NCI-H510A treated with DMSO at 0.1 percent for 48 hours (cell line): Measurements from ENCODE around the gene TOP3B.

Experiments
- DNase-seq: peaks from one replicate; lab custom pipeline; 2025; lab: John Stamatoyannopoulos, UW

Gene TOP3B

DNA sequence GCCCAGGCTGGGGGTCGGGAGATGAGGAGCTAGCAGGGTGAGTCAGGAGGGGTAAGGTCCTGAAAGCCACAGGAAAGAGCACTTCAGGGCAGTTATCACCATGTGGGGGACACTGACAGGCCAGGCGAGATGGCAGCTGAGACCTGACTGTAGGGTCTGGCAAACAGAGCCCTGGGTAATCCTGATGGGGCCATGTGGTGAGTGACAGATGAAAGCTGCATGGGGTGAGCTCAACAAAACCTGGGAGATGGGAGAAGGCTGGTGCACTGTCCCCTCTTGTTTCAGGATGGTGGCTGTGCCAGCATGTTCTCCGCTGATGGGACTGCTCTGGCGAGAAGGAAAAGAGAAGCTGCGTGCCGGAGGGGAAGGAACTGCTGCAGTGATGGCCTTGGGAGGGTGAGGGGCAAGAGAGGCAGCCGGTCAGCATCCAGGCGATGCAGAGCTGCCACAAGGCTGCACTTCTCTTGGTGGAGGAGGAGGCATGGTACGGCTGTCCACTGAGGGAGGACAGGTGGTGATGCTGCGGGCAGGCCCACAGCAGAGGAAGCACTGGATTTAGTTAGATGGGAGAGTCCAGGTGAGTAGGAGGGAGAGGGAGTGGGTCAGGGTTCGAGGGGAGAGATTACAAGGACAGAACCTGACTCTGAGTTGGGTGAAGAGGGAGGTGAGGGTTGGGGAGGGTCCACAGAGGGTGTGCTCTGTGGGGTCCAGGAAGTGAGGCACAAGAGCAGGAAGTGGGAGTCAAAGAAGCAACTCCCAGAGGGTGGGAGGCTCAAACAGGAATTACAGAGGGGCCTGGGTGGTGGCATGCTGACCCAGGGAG, 3.8 kb downstream of the TOP3B start:
- no peak for DNase-seq

DNA sequence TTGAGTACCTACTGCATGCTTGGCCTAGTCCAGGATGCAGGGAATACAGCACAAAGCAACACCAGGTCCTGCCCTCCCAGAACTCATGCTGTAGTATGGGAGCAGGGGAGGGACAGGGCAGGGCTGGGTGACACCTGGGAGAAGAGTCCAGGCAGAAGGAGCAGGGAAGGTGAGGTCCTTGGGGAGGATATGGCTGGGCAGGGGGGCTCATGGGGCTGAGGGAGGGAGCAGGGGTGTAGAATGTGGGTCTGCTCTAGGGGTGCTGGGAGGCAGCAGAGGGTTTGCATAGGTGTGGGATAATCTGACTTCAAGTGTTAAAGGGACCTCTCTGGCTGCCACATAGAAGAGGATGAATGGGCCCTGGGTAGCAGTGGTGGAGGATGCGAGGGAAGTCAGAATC, 4.8 kb downstream of the TOP3B start:
- DNase-seq: no peak

DNA sequence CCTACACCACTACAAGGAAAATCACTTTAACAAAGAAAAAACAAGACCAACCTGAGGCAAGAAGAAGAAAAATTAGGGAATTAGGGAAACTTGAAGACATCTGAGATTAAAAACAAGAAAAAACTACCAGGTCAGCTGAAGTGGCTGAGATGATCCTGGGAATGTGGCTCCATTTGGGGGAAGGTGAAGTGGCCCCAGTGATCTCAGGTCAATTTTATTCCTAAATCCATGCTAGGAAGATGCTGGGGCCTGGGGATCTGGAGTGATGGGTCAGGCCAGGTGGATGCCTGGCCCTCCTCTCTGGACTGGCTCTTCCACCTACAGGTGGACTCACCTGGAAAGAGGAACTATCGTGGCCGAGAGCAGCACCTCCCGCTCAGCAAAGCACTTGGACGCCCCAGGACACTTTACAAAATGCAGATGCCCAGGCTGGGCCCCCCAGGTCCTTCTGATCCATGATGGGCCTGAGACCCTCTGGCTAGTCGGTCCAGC, 6.7 kb downstream of the TOP3B start:
- DNase-seq: no peak

DNA sequence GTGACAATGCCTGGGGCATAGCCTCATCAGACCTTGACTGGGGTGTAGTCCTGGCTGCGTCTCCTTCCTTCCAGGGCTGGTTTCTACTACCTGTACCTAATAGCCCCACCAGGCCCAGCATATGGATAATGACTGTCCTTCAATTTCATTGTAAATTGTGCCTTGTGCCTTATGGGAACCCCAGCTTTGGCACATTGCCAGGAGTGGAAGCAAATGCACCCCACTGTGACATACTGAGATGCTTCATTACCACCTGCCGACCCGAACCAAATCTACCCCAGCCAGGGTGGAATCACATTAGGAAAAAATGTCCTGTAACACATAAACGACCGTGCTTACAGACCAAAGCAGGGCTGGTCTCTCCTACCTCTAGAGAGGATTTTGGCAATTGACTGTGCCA, 7.3 kb downstream of the TOP3B start:
- DNase-seq: no peak

DNA sequence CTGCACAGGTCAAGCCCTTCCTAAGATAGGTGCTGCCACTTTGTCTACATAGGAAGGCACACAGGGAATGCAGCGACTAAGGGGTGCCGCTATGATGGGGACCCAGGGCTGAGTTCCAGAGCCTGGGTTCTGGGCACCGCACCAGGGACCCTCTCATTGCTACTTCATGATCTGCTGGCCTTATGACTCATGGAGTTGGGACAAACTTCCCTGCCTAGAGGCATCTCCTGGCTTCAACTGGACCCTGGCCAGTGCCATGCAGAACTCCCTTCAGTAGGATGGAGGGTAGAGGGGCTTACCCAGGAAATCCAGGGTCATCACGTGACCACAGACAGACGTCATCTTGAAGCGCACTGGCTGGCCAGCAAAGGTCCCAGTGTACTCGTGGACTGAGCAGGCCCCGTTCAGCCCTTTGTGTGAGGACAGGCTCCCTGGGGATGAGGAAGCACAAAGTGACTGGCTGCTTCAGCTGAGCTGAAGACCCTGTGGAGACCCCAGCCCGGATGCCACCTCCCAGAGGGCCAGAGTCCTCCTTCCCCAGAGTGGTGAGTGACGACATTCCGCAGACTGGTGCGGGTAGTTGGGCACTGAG, 8.4 kb downstream of the TOP3B start:
- no peak for DNase-seq

DNA sequence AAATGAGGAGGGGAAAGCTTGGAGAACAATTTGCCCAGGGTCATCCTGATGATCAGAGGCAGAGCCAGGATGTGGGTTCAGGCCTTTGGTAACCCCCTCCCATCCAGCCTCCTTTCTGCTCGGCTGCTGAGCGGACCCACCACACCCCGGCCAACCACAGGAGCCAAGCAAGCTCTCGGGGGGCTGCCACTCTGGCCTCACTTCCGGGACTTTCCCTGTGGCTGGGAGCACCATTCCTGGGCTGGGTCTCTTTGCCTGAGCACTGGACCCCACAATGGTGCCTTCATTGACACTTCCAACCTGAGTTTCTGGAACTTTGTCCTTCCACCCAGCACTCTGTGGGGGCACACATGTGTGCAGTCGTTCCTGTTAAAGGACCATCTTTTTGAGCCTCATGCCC, 9.8 kb downstream of the TOP3B start:
- DNase-seq: no peak

DNA sequence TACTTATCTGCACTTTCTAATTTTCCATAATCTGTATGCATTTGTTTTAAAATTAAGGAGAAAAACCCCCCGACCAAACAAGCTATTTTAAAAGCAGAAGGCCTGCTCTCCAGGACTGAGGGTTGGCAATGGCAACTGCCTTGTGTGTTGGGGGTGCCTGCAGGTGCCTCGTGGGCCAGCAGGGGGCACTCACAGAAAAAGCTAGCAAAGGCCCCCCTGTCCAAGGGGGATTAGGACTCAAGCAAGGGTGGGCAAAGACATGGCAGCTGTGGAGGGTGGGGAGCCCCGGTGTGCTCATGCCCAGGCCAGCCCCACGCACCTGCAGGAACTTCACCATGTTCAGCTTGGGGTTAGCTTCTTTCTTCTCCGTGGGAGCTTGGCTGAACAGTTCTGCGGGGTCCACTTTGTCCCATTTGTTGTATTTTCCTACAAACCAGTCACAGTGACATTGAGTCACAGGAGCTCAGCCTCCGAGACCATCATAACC, 10.3 kb downstream of the TOP3B start:
- no peak for DNase-seq

DNA sequence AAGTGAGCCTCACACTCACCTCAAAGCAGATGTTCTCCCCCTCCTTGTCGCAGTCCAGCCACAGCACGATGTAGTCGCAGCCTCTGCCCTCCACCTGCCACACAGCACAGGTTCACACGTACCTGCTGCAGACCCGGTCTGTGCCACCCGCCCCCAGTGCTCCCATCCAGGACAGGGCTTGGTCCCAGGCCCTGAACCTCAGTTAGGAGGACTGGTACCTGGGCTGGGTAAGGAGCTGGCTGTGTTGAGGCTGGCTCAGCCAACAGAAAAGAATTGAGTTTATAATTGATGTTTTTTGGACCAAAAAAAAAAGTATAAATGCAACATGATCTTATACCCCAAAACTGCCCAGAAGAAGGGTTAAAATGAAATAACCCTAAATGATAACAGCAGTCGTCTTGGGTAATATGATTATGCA, 10.7 kb downstream of the TOP3B start:
- DNase-seq: no peak

DNA sequence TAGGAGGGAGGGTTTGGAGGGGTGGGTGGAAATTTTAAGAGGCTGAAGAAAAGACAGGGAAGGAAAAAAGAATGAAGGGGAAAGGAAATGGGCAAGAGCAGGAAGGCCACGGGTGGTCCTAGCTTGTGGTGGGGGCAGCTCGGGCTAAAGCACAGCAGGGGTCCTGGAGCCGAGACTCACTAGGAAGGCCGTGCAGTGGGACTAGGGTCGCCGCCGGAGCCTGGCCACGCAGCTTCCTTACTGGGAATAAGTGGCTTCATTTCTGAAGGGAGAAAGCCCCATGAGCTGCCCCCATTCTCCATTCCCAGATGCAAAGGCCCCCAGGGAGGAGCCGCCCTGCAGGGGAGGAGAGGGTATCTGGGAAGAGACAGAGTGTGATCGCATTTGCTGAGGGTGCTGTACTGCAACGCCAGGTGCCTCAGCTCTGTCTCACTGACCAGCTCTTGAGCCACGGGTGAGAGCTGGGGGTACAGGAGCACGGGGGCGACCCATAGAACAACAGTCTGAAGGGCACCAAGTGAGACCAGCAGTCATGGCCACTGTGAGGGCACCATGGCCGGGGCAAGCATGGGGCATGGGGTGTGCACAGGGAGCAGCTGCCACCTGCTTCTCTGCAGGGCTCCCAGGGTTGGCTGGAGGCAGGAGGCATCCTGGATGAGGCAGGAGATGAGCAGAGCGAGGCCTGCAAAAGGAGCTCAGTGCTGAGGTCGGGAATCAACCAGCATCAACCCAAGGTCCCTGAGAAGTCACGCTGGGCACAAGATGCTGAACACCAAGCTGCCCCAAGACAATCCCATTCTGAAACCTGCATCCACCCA, 11.6 kb downstream of the TOP3B start:
- DNase-seq: no peak

DNA sequence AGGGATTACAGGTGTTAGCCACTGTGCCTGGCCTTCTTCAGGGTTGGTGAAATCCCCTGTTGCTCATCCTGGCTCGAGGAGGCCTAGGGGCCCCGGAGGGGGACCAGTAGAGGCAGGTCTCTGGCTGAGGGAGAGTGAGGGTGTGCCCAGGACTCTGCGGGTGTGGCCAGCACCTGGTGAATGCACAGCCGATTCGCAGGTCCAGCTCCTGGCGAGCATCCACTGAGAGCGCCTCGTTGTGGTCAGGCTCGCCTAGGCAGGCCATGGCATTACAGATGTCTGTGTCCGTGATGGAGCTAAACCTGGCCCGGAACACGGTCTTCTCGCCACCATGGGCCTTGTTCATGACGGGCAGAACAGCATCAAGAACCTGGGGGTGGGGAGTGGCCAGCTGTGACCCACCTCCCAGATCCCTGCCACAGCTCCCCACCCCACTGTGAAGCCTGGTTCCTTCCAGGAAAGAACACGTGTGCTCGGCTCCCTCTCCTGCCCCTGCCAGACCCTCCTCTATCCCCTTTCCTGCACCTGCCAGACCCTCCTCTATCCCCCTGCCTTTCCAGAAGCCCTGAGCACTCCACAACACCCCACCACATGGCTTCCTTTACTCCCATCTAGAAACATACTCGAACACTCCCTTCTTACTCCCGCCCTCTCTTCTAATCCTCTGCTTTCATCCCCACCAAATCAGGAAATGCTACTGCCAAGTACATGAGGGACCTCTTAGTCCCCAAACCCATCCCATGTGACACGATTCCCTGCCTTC, 12.4 kb downstream of the TOP3B start:
- DNase-seq: no peak

DNA sequence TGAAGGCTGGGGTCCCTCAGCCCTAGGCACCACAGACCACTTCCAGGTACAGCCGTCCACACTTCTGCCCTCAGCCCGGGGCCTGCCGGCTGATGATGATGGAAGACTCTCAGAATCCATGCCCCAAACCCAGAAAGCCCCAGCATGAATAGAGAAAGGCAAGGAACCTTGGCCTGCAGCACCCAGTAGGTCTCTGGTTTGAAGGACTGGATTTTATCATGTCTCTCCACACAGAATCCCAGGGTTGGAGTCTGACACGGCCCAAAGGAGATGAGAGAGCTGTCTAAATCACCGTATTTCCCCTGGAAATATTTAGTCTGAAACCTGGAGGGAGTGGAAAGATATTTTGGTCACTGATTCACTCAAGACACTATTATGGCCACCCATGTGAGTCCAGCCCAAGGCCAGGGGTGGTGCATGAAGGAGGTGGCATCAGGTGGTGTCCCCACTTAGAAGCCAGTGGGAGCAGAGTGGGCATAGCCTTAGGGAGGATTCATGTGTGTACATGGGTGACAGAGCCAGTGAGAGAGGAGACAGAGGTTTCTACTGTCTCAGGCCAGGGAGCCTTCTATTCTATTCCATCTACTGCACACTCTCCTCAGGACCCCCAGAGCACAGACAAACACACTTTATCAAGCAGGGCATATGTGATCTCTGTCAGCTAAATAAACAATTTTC, 14.0 kb downstream of the TOP3B start:
- DNase-seq: no peak

DNA sequence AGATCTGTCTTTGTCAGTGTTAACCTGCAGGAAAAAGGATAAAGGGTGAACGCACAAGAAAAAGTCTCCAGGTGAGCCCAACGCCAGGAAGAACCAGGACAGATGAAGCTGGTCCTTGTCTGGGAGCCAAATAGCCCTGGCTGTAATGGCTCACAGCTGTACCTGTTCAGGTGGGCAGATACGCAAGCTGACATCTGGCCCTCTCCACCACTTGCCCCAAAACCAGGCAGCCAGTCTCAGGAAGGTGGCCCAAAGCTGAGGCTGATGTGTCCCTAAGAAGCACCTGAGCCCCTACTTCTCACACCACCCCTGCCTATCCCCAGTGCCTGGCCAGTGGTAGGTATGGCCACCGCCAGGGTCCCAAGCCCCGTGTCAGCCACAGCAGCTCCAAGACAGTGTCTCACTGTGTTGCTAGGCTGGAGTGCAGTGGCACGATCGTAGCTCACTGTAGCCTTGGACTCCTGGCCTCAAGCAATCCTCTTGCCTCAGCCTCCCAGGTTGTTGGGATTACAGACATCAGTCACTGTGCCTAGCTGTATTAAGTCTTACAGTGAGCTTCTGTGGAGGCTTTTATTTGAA, 14.8 kb downstream of the TOP3B start:
- DNase-seq: no peak

DNA sequence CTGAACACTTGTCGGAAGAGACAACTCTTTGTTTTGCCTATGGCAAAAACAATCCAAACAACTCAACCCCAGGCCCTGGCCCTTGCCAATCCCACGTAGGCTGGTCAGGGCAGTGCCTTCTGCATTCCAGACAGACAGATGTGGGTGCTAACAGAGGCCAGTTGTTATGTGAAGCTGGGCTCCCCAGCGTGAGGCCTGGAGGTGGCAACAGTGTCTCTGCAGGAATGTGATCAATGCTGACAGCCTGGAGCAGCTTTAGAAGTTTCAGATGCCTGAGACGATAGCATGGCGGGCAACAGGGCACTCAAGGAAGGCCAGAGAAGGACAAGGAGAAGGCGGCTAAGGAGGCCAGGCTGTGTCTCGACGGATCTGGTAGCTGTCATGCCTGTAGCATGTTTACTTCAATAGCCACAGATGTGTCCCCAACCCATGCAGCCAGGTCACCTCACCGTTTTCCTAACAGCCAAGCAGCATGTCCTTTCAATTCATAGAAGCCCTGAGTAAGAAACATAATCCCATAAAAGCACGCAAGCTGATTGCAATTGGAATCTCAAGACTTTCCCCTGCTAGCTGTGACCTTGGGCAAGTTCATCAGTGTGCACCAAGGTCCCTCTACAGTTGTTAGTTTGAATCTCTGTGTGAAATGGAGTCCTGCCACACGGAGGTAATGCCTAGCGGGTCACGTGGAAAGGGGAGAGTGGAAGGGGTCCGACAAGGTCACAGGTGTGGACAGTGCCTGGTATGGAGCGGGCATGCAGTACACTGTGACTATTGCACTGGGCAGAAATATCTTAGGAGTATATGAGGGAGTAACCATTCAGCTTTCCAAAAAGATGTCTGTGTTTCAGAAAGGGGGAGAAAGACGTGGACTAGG, 15.7 kb downstream of the TOP3B start:
- no peak for DNase-seq

DNA sequence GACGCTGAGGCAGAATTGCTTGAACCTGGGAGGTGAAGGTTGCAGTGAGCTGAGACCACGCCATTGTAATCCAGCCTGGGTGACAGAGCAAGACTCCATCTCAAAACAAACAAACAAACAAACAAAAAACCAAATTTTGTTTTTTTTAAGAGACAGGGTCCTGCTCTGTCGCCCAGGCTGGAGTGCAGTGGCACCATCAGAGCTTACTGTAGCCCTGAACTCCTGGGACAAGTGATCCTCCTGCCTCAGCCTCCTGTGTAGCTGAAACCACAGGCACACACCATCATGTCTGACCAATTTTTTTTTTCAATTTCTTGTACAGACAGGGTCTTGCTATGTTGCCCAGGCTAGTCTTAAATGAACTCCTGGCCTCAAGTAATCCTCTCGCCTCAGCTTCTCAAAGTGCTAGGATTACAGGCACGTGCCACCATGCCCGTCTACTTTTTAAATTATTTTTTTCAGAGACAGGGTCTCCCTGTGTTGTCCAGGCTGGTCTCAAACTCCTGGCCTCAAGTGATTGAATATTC, 16.8 kb downstream of the TOP3B start:
- DNase-seq: no peak

DNA sequence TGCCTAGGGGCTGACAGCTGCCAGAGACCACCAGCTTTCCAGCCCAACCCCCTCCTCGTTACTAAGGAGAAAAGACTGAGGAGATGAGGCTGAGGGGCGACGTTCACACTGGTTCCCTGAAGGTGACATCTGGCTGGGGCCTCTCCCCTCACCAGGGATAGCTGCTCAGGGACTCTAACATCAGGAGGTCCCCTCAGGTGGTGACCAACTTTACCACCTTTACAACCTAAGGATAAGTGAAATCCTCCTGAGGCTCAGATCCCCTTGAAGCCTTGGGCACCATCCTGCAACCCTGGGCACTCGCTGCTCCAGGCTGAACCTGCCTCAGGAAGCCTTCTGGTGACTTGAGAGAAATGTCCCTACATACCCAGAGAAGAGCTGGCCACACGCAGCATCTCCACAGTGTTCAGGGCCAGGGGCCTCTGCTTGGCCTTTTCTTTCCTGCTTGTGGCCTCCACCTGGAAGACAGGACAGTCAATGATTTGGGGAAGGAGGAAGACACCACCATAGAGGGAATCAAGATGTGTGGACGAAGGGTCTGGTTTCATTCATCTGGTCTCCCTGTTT, 17.6 kb downstream of the TOP3B start:
- no peak for DNase-seq

DNA sequence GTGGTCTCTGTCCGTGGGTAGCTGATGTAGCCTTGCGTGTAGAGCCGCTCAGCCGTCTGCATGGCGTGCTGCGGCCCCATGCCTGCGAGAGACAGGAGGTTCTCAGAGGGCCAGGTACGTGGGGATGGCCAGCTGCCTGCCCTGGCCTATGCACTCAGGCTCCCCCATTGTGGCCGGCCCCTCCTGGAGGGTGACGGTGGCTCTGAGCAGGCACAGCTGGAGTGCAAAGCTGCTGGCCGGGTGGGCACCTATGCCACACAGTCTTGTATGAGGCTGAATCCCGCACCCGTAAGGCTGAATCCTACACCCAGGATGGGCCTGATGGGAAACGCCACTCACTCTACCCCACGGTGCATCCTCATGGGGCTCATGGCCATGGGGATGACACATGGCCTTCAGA, 18.4 kb downstream of the TOP3B start:
- DNase-seq: no peak

DNA sequence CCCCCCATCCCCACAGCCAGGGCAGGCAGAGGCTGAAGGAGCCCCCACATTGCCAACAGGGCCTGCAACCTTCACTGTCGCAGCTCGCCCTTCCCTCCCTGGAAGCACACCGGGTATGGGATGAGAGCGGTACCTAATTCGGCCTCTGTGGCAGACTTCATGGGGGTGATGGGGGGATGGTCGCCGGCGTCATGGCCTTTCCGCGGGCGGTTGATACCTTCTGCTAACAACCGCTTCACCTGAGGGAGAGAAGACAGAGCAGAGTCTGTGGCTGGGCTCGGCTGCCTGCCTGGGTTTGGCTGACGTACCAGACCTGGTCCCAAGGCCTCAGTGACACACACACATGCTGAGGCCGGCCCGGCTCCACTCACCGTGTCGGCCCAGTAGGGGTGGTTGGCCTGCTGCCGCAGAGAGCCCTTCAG, 18.8 kb downstream of the TOP3B start:
- no peak for DNase-seq

DNA sequence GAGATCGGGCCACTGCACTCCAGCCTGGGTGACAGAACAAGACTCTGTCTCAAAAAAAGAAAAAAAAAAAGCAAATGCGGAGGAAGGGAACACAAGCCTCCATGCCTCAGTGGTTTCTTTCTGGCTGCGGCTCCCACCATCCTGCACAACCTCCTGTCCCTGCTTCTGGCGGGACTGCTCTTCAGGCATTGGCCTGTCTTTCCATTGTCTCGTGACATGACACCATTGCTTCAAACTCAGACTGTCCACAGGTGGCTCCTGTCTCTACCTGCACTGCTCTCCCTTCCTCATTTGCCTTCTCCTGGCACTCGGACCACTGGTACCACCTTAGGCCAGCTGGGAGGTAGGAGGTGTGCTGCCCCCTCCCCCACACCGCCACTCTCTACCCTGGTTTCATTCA, 19.3 kb downstream of the TOP3B start:
- no peak for DNase-seq

DNA sequence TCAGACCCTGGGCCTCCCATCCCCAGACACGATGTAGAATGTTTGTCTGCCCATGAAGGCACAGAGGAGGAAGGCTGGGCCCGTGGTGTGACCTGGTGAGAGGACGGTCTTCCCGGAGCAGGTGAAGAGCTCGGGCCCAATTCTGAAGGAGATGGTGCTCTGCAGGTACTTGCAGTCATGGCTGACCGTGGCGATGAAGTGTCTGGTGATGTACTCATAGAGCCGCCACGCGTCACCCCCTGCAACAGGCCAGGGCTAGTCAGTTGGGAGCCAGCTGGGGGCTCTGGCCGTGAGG, 20.0 kb downstream of the TOP3B start:
- no peak for DNase-seq
